RWPE1 (cell line): ENCODE data around the gene NADK.
"Not testable (repeated sequence)": the region's sequence is repeated elsewhere in the genome, so short reads cannot be mapped to it uniquely, and the experiment has no call there.

Source experiments
- CTCF ChIA-PET: fragments of 350-600 bp; sonication (Branson Sonifier 250); formaldehyde crosslinking; extraction: SDS; loops from one replicate; lab custom pipeline; 2021; lab: Yijun Ruan, JAX
- POLR2A ChIA-PET: fragments of 400-600 bp; formaldehyde crosslinking; extraction: SDS; loops from one replicate; lab custom pipeline; 2020; ENCODE audit warnings: antibody characterized with exemption; ENCODE audit not compliant: low non-redundant PET; lab: Yijun Ruan, JAX
- DNase-seq: peaks from one replicate; pipeline ENCODE4 v3.0.0; 2012; ENCODE audit warnings: low spot score
- H3K27ac ChIP-seq: fragments of 450-650 bp; 2 replicates; pipeline ENCODE4 v1.5.1; 2017
- CTCF ChIP-seq: fragments of 450-650 bp; conservative IDR thresholded peaks from 2 replicates; pipeline ENCODE4 v1.5.1; 2017; ENCODE audit warnings: low read depth, mild to moderate bottlenecking

The NADK gene

DNA sequence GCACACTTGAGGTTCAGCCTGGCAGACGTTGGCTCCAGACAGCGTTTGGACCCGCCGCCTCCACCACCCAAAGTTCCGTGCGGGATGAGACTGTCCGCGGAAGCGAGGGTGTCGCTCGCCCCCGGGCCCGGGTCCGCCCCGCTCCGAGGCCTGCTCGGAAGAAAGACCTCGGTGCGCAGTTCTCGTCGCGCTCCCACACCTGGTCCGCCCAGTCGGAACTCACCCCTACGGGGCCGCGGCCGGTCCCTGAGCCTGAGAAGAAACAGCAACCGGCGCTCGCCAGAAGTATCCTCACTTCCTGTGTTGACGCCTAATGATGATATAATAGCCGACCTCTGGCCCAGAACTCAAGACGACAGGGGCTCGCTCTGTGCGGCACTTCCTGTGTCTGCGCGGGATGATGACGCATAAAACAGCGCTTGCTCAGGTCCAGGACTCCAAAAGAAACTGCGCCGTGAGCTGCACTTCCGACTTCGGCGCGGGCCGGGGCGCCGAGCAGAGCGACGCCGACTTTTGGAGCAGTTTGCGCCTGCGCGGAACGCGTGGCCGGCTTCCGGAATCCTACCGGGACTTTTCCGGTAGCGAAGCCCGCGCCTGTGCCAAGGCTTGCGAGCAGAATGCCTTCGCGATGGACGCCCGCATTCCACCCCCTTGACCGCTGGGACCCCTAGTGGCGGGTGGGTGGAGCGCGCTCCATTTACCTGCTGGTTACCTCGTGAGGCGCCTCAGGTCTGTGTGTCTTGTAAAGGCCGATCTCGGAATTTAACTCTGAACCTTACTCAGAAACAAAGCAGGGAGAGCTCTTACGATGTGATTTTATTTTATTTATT, 54.0 kb downstream of the NADK start, which contains the start of gene CDK11A:
Gene CDK11A (minus strand): TSS at position 323 of the 830 bp plus-strand sequence. CDS start 1,539 bp downstream, outside the sequence.
- peak within 1 kb of the TSS; percentile 95 for H3K27ac ChIP-seq
- CTCF ChIA-PET: interaction anchor here (0.5 to 0.6 kb wide), 3 partner anchors 35 to 186 kb away, joined by 3 to 4 read pairs (median 3); no protein-coding TSS in a partner anchor
- peak; percentile 55 for TF ChIP-seq CTCF
- DNase-seq: peak; percentile 92
- POLR2A ChIA-PET: not testable (repeated sequence)

DNA sequence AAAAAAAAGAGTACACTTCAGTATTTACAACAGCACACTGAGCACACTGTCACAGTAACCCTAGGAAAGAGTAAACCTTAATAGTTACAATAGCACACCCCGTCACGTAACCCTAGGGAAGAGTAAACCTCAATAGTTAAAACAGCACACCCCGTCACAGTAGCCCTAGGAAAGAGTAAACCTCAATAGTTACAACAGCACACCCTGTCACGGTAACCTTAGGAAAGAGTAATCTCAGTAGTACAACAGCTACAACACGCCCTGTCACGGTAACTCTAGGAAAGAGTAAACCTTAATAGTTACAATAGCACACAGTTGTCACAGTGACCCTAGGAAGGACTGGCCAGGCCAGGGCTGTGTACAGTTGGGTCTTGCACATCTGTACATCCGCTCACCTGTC, 57.1 kb downstream of the NADK start:
- DNase-seq: no peak
- no peak for TF ChIP-seq CTCF
- POLR2A ChIA-PET: no interaction called here
- CTCF ChIA-PET: no interaction called here
- H3K27ac ChIP-seq: no peak overlapping the region

GRCh38 chr1:1715109-1715883, 63.0 kb downstream of the NADK start:
- POLR2A ChIA-PET, DNase-seq, CTCF ChIA-PET, H3K27ac ChIP-seq: not testable (repeated sequence)

DNA sequence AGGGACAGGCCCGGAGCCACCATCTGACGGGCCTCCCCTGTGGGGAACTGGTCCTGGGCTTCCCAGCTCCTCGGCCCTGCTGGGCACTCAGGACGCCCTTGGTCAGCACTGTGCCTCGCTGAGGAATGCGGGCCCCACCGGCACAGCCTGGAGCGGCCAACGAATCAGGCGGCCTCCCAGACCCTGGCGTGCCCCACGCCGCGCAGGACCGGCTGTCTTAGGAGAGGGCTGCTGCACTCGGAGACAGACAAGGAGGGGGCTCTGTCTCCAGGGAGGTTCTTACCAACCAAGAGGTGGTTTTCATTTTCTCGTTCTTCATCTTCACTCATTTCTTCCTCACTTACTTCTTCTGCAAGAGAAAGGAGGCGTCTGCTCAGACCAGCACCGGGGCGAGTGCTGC, 70.4 kb downstream of the NADK start:
- POLR2A ChIA-PET, H3K27ac ChIP-seq, CTCF ChIA-PET, DNase-seq: not testable (repeated sequence)

DNA sequence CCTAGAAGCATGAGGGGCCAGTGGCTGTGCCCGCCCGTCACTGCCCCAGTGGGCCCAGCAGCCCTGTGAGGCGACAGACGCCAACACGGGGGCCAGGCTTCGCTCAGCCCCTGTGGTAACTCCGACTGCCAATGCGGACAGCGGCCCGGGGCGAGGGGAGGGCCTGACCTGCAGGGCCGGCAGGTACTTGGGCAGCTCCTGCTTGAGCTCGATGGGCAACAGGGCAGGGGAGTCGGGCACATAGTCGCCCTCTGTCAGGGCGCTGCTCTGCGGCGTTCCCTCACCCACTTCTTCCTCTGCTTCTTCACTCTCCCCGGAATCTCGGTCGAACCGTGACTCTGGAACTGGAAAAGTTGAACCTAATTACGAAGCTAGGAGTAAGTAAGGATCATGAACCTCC, 71.0 kb downstream of the NADK start:
- POLR2A ChIA-PET, DNase-seq, H3K27ac ChIP-seq: not testable (repeated sequence)
- CTCF ChIA-PET: interaction anchor here (0.6 kb wide), 1 partner anchor 11 kb away, joined by 3 read pairs; no protein-coding TSS in a partner anchor

DNA sequence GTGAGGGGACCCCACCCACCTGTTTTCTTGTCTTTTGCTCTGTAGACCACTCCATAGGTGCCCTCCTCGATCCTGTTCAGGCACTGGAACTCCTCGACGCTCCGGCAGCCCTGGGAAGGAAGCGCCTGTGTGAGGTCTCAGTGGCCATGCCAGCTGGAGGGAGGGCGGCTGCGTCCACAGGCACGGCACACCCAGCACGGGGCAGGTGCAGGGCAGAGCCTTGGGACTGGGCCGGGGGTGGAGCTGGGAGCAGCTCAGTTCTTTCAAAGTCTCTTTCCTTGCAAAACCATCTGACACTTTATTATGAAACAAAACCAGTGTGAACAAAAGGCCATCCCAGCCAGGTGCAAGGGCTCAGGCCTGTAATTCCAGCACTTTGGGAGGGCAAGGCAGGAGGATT, 72.6 kb downstream of the NADK start:
- DNase-seq, CTCF ChIA-PET, POLR2A ChIA-PET, H3K27ac ChIP-seq: not testable (repeated sequence)

GRCh38 chr1:1704284-1704957, 73.8 kb downstream of the NADK start:
- POLR2A ChIA-PET, DNase-seq, CTCF ChIA-PET, H3K27ac ChIP-seq: not testable (repeated sequence)

DNA sequence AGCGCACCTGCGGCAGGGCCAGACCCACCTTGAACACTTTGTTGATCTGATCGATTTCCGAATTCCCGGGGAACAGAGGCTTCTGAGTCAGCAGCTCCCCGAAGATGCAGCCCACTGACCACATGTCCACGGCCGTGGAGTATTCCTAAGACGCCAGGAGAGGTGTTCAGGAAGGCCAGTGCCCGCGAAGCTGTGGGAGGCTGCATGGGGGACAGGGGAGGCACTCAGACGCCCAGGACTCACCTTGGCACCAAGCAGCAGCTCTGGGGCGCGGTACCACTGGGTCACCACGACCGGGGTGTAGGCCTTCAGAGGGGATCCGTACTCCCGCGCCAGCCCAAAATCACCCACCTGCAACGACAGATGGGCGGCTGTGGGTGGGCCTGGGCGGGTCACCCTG, 74.5 kb downstream of the NADK start:
- DNase-seq: no peak
- H3K27ac ChIP-seq: no peak overlapping the region
- TF ChIP-seq CTCF: no peak
- ChIA-PET POLR2A (no interaction called here), CTCF (no interaction called here)

DNA sequence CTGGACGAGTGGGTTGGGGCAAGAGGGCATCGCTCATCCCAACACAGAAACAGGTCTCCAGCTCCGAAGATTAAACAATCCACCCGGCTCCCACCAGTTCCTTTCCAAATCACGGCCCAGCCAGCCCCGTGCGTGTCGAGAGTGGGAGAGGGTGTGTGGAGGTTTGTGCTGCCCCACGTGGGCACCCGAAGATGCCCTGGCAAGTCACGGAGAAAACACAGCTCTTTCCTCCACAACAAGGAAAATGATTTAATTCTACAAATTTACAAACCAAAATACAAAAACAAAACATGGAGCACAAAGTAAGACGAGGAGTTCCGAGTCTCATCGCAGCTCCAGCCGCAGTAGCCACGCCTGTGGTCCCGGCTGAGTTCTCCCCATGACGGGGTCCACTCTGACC, 75.8 kb downstream of the NADK start:
- H3K27ac ChIP-seq, DNase-seq, POLR2A ChIA-PET: not testable (repeated sequence)
- CTCF ChIA-PET: interaction anchor here (0.6 kb wide), 1 partner anchor 316 kb away, joined by 3 read pairs; no protein-coding TSS in a partner anchor
